Astrocyte of the hippocampus (primary cell): ENCODE results near the gene PTPRN2.
"Not testable (repeated sequence)": the region's sequence is repeated elsewhere in the genome, so short reads cannot be mapped to it uniquely, and the experiment has no call there.

ENCODE experiments used
- DNase-seq: peaks from one replicate; pipeline ENCODE4 v3.0.0; 2011; ENCODE audit warnings: low read depth, low spot score

The PTPRN2 gene

GRCh38 chr7:157513162-157513621, 1074.4 kb downstream of the PTPRN2 start:
- DNase-seq: no peak

GRCh38 chr7:157509226-157509625, 1078.4 kb downstream of the PTPRN2 start:
- no peak for DNase-seq

GRCh38 chr7:157508477-157508881, 1079.1 kb downstream of the PTPRN2 start:
- DNase-seq: no peak

DNA sequence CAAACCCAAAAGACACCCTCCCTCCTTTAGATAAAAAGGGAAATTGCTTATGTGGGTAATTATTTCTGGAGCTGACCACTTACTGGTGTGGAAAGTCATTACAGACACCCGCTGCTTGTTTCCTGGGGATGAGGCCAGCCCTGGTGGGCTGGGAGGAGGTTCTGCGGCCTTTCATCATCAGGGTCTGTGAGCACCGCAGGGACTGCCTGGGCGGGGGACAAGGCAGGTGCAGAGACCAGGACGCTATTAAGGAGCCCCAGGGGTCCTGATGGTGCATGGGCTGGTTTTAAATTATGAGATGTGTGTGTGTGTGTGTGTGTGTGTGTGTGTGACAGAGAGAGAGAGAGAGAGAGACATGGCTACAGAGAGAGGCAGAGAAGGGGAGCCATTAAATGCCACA, 1079.6 kb downstream of the PTPRN2 start:
- no peak for DNase-seq

- no peak for DNase-seq
Observed at GRCh38 chr7:157506268-157506667, 1081.4 kb downstream of the PTPRN2 start.

GRCh38 chr7:157505646-157506045, 1082.0 kb downstream of the PTPRN2 start:
- DNase-seq: no peak

DNA sequence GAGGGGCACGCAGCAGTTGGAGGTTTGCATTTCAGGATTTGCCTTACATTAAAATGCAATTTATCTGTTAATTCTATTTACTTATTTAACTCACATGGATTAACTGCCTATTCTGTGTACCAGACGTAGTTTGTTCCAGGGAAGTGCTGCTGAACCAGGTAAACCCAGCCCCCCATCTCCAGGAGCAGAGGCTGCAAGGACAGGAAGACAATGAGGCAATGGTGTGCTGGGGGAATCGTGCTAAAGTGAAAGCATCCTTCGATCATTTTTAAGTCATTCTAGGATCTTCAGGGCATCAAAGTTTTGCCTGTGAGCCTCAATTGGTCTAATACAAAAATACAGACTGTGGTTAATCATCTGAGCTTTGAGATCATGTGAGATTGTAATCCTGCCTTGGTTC, 1084.4 kb downstream of the PTPRN2 start:
- DNase-seq: no peak

DNA sequence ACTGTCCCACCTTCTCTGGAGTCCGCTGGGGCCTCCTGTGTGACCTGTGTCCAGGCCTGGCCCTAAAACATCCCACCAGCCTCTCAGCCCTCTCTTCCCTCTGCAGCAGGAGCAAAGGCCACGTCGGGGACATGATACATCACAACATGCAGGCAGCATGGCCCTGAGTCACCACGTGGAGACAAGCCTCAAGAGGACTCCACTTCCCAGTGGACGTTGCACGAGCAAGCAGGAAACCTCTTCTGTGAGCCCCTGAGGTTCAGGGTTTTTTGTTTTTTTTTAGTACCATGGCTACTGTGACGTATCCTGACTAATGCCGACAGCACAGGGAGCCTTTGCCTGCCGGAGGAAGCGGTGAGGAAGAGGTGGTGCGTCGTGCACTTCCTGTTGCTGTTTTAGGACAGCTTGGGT, 1084.9 kb downstream of the PTPRN2 start:
- DNase-seq: no peak

GRCh38 chr7:157501581-157501980, 1086.0 kb downstream of the PTPRN2 start:
- DNase-seq: no peak

GRCh38 chr7:157500989-157501540, 1086.6 kb downstream of the PTPRN2 start:
- DNase-seq: not testable (repeated sequence)

GRCh38 chr7:157500171-157500960, 1087.3 kb downstream of the PTPRN2 start:
- no peak for DNase-seq

GRCh38 chr7:157499835-157500153, 1087.8 kb downstream of the PTPRN2 start:
- no peak for DNase-seq

GRCh38 chr7:157499121-157499834, 1088.3 kb downstream of the PTPRN2 start:
- DNase-seq: no peak

GRCh38 chr7:157498657-157499056, 1089.0 kb downstream of the PTPRN2 start:
- no peak for DNase-seq

GRCh38 chr7:157497744-157498651, 1089.6 kb downstream of the PTPRN2 start:
- DNase-seq: no peak

DNA sequence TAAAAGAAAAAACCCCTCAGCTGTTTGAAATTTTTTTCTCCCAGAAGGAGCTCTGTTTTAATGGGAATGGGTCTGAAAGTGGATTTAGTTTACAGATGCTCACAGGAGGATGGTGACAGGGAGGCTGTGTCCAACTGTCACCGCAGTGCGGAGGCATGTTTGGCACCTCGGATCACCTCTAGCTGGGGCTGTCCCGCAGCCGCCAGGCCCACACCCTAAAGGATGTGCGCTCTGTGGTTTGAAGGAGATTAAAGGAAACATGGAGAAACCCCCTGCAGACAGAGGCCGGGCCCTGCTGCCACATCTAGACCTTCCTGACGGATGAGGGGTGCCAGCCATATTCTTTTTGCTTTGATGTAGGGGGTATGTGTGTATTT, 1090.3 kb downstream of the PTPRN2 start:
- no peak for DNase-seq

- no peak for DNase-seq
Observed at GRCh38 chr7:157496416-157497275, 1091.0 kb downstream of the PTPRN2 start.

DNA sequence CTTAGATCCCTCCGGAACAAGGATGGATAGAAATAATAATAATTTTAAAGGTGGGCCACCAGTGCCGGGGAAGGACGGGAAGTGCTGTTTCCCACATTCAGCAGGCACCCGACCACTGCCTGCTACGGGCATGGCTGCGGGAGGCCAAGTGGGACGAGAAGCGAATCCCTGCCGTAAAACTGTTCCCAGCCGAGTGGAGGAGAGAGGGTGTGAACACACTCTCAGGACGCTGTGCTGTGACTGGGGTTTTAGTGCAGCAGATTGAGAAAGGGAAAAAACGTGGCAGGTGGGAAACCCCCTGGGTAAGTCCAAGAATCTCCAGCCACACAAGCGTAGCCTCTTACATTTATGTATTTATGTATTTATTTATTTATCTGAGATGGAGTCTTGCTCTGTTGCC, 1092.0 kb downstream of the PTPRN2 start:
- DNase-seq: no peak

GRCh38 chr7:157495177-157495553, 1092.5 kb downstream of the PTPRN2 start:
- DNase-seq: no peak

GRCh38 chr7:157494506-157495176, 1093.0 kb downstream of the PTPRN2 start:
- DNase-seq: no peak
